ENCODE results near the gene BCL2. TPM values are rescaled to one million over a fixed set of nuclear protein-coding genes. Genes with fewer than 3 reads are reported as not detected.
A peak's percentile ranks its signal among the peaks of the same experiment; 100 is the strongest.

BCL2 gene
- polyA plus RNA-seq, 1 experiment = 0.35 TPM

DNA sequence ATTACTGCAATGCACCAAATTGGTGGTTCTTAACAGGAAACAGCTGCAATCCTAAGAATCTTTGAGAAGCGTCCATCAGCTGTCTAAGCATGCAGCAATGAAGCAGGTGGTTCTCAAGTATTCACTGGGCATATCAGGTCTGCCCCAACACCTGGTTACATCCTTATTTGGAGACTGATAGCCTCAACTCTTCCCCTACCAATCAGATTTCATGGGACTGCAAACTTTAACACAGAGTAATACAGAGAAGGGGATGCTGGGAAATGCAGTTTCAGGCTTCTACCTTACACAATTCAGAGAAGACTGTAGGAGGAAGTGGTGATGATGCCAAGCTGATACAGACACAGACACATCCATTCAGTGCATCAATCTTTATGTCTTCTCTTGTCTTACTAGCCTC is 240.5 kb downstream of the BCL2 start:
- POLR2A ChIA-PET = no interaction called here
- no peak for DNase-seq (ENCODE audit: low read depth, low spot score)
- Histone ChIP-seq H3K4me3 (ENCODE audit: low read depth, low read length) (no peak overlapping the region), H3K9me3 (ENCODE audit: control insufficient read depth, insufficient read depth, low read length) (no peaks in the 10 kb centered on the region), H3K27me3 (ENCODE audit: control insufficient read depth, insufficient read depth, low read length) (no peaks in the 10 kb centered on the region), H3K27ac (ENCODE audit: low read depth, low read length) (no peak overlapping the region)
- CTCF ChIA-PET = no interaction called here
- TF ChIP-seq, protein P1, sequence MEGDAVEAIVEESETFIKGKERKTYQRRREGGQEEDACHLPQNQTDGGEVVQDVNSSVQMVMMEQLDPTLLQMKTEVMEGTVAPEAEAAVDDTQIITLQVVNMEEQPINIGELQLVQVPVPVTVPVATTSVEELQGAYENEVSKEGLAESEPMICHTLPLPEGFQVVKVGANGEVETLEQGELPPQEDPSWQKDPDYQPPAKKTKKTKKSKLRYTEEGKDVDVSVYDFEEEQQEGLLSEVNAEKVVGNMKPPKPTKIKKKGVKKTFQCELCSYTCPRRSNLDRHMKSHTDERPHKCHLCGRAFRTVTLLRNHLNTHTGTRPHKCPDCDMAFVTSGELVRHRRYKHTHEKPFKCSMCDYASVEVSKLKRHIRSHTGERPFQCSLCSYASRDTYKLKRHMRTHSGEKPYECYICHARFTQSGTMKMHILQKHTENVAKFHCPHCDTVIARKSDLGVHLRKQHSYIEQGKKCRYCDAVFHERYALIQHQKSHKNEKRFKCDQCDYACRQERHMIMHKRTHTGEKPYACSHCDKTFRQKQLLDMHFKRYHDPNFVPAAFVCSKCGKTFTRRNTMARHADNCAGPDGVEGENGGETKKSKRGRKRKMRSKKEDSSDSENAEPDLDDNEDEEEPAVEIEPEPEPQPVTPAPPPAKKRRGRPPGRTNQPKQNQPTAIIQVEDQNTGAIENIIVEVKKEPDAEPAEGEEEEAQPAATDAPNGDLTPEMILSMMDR (IDR thresholded peaks at IDR 0.05; ENCODE audit: low read depth, low read length) = no peak

DNA sequence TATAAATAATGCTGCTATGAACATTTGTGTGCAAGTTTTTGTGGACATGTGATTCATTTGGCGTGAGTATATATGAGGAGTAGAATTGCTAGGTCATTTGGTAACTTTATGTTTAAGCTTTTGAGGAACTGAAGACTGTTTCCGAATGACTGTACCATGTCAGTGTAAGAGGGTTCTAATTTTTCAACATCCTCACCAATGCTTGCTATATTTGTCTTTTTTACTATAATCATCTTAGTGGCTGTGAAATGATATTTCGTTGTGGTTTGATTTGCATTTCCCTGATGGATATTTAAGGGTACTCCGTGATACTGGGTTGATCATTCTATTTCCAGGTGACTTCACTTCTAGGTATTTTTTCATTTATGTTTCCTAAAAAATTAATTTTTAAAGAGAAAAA is 241.1 kb downstream of the BCL2 start:
- TF ChIP-seq, protein P1 (IDR thresholded peaks at IDR 0.05; ENCODE audit: low read depth, low read length) = no peak
- POLR2A ChIA-PET = no interaction called here

DNA sequence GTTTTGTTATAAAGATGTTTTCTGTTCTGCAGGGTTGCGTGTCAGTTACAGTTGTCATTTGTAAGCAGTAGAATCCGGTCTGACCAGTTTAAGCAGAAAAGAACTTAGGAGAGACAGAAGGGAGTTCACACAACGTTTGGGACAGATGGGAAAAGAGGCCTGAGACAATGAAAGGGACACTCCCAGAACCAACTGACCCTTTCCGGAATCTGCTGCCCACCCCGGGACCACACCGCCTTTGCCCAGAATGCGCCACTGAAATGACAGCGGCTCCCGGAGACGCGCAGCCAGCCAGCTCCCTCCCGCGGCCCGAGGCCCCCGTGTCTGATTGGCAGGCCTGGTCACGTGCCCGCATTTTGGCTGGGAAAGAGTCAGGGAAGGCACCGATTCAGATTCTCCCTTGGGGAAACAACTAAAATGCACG is 244.6 kb downstream of the BCL2 start:
- Histone ChIP-seq H3K4me3 (ENCODE audit: low read depth, low read length) (peak overlapping the region; percentile 52), H3K27me3 (ENCODE audit: control insufficient read depth, insufficient read depth, low read length) (no peaks in the 10 kb centered on the region), H3K27ac (ENCODE audit: low read depth, low read length) (no peak overlapping the region), H3K9me3 (ENCODE audit: control insufficient read depth, insufficient read depth, low read length) (no peaks in the 10 kb centered on the region)
- no peak for DNase-seq (ENCODE audit: low read depth, low spot score)
- TF ChIP-seq, protein P1 (IDR thresholded peaks at IDR 0.05; ENCODE audit: low read depth, low read length) = no peak
- ChIA-PET CTCF (no interaction called here), POLR2A (no interaction called here)

More for the DNA sequence above, 241.1 kb downstream of the BCL2 start:
- CTCF ChIA-PET = no interaction called here
- Histone ChIP-seq H3K27ac (ENCODE audit: low read depth, low read length) (no peak overlapping the region), H3K27me3 (ENCODE audit: control insufficient read depth, insufficient read depth, low read length) (no peaks in the 10 kb centered on the region), H3K4me3 (ENCODE audit: low read depth, low read length) (no peak overlapping the region), H3K9me3 (ENCODE audit: control insufficient read depth, insufficient read depth, low read length) (no peaks in the 10 kb centered on the region)
- no peak for DNase-seq (ENCODE audit: low read depth, low spot score)

DNA sequence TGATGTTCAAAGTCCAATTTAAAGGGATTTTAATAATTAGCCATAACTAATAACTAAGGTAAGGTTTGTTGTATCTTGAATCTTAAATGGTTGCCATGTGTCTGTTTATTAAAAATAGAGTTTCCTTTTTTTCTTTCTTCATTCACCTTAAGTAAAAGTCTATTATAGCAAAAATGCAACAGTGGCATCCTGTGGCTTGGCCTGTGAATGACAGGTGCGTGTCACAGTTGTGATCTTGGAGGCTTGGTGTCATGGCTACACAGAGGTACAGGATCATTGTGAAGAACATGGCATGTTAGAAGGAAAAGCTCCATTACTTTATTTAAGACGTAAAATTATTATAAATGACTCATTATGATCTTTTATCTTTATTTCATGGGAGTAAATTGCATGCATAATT is 246.1 kb downstream of the BCL2 start:
- Histone ChIP-seq H3K9me3 (ENCODE audit: control insufficient read depth, insufficient read depth, low read length) (no peaks in the 10 kb centered on the region), H3K4me3 (ENCODE audit: low read depth, low read length) (no peak overlapping the region), H3K27me3 (ENCODE audit: control insufficient read depth, insufficient read depth, low read length) (no peaks in the 10 kb centered on the region), H3K27ac (ENCODE audit: low read depth, low read length) (no peak overlapping the region)
- TF ChIP-seq, protein P1 (IDR thresholded peaks at IDR 0.05; ENCODE audit: low read depth, low read length) = no peak
- ChIA-PET CTCF (no interaction called here), POLR2A (no interaction called here)
- DNase-seq (ENCODE audit: low read depth, low spot score) = no peak

Small RNAs within 50 kb of the gene (small RNA-seq; reads per million reads assigned to genes)
- not detected for gene AC022726.1 (ENCODE audit: insufficient read length, low read depth)

Other genes with a start within 250 kb of the BCL2 start
- gene KDSR, start 47.4 kb upstream of the BCL2 start, polyA plus RNA-seq (2011; rRNA removed) = 34.0 and 39.9 TPM in 2 replicates
- 26.4 and 34.3 TPM in 2 replicates for gene VPS4B, start 102.7 kb upstream of the BCL2 start, polyA plus RNA-seq (2011; rRNA removed)
- not detected in 2 replicates for gene SERPINB5, start 157.2 kb upstream of the BCL2 start, polyA plus RNA-seq (2011; rRNA removed)
- not detected in 2 replicates for gene SERPINB12, start 222.6 kb upstream of the BCL2 start, polyA plus RNA-seq (2011; rRNA removed)

Data from AG04450 (cell line).